HG03108 (cell line): Measurements from ENCODE around the gene CLDND2.
"Not testable (repeated sequence)": the region's sequence is repeated elsewhere in the genome, so short reads cannot be mapped to it uniquely, and the experiment has no call there.

Experiments used
- ATAC-seq: cut with Tn5 transposase; IDR thresholded peaks from one replicate; pipeline ENCODE4 v1.9.1; 2021; ENCODE audit warnings: moderate library complexity; ENCODE audit not compliant: unreplicated experiment

CLDND2 gene

DNA sequence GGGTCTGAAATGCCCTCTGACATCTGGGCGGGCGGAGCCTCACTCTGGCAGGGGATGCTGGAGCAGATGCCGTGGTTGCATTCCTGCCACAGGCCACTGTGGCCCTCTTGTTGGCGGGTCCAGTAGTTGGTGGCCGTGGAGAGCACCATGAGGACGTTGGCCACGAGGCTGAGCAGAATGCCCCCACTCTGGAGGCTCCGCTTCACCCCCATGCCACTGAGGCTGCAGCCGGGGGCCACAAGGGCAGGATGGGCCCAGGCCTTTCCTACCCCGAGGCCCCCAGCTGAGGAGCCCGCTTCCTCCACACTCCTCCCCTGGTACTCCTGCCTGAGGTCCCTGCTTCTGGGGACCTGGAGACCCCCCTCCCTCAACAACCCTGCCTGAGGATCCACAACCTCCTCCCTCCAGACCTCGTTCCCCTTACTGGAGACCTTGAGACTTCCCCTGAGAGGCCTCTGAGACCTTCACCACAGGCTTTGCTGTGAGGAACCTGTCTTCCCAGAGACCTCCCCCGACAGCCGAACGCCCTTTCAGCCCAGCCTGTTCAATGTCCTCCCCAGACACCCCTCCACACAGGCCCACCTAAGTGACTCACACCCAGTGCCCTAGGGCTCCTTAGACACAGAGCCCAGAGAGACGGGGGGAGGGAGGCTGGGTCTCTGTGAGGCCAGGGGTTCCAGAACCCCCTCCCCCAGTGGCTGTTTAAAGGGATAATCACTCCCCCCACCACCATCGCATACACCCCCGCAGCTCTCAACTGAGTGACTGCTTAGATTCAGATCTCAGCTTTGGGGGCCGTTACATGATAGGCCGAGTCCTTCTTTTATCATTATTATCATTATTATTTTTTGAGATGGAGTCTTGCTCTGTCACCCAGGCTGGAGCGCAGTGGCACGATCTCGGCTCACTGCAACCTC, at the start of gene CLDND2:
TSS of gene CLDND2 (minus strand) at position 638 of the 917 bp plus-strand sequence. CDS start at position 212, 426 bp downstream.
- no peak for ATAC-seq

DNA sequence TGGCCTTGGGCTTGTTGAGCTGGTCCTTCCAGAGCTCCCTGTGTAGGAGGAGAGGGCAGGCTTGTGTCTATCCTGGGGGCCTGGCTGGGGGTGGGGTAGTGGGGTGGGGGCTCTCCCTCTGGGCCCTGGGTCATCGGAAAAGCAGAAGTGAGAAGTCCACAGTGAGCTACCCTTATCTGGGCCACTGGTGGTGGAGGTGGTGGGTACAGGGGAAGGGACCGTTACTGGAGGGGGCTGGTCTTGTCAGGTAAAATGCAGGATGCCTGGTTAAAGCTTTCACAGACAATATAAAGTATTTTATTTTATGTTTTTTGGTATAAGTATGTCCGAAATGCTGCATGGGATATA, 49.0 kb upstream of the CLDND2 start:
- ATAC-seq: peak; percentile 28

- peak; percentile 50 for ATAC-seq
These were observed 48.5 kb upstream of the CLDND2 start, which contains the start of gene SIGLEC10 for GRCh38 chr19:51417107-51417809. Gene SIGLEC10 (minus strand): TSS chr19:51417642. CDS start chr19:51417581, 61 bp downstream.

- not testable (repeated sequence) for ATAC-seq
These were observed 47.6 kb upstream of the CLDND2 start for GRCh38 chr19:51416422-51416821.

GRCh38 chr19:51415187-51415586, 46.4 kb upstream of the CLDND2 start:
- no peak for ATAC-seq

DNA sequence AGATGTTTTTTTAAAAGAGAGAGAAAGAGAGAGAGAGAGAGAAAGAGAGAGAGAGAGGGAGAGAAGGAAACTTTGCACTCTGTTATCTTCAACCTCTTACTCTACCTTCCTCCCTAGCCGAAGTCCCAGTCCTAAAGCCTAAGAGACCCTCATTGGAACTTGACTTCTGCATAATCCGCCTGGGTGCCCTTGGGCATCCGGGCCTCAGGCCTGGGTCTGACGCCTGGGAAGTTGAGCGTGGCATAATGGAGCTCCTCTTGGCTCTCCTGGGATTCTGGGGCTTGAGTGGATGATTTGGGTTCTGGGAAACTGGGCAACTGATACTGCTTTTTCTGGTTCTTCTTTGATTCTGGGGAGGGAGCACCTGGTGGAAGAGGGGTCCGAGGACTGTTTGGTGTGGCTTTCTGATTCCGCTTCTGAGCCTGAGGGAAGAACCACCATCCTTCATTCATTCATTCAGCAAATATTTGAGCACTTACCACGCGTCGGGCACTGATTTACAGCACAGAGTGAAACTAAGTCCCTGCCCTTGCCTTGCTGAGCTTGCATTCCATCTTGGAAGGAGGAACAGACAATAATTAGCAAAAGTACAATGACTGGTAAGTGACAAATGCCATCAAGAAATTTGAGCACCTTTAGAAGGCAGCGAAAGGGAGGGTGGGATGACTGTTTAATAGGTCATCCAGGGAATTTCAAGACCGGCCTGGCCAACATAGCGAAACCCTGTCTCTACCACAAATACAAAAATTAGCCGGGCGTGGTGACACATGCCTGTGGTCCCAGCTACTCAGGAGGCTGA, 42.3 kb upstream of the CLDND2 start:
- no peak for ATAC-seq

GRCh38 chr19:51407511-51408131, 38.8 kb upstream of the CLDND2 start:
- ATAC-seq: no peak

DNA sequence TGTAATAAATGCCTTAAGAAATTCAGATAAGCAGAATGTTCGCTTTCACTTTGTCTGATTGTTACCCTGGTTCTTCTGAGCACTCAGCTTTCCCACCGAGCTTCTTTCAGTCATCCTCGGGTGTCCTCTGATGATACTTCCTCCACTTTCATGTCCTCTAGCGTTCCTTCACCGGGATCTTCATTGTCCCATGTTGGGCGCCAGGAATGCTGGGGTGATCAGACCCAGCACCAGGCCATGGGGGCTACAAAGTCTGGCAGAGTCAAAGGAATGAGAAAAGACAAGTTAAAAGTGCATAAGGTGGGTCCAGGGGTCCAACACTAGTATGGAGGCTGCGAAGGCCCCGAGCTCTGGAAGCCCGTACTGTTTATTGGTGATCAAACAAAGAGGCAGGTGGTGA, 33.3 kb upstream of the CLDND2 start:
- no peak for ATAC-seq

DNA sequence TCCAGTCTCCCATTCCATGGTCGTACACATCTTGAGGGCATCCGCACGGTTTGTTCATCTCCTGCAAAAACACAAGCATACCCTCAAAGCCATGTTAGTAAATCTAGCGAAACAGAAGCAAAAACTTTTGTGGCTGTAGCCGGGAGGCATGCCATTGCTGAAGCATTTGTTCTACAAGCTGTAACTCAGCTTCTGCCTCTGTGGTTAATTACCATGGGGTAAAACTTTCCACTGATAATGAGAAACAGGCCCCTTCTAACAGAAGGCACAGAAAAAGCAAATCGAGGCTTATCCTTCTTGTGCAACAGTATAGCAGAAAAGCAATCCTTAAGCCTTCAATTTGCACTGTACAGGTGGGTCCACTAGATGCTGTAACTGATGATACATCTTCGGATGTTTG, 31.1 kb upstream of the CLDND2 start:
- ATAC-seq: not testable (repeated sequence)

DNA sequence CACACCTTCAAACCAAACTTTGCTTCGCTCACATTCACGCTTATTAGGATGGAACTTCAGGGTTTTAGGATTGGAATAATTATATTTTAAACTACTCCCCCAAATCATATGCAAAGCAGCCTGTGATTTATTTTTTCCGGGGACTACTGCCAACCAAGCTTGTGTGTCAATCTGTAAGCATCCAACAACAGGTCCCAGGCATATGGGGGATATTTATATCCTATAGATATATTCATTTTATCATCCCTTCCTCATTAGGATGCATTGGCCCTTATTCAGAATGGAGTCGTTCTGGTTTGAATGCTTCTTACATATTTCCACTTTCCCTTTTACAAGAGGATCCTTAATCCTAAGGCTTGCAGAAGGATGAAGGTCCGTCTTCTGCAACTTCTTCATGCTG, 30.4 kb upstream of the CLDND2 start:
- ATAC-seq: no peak

DNA sequence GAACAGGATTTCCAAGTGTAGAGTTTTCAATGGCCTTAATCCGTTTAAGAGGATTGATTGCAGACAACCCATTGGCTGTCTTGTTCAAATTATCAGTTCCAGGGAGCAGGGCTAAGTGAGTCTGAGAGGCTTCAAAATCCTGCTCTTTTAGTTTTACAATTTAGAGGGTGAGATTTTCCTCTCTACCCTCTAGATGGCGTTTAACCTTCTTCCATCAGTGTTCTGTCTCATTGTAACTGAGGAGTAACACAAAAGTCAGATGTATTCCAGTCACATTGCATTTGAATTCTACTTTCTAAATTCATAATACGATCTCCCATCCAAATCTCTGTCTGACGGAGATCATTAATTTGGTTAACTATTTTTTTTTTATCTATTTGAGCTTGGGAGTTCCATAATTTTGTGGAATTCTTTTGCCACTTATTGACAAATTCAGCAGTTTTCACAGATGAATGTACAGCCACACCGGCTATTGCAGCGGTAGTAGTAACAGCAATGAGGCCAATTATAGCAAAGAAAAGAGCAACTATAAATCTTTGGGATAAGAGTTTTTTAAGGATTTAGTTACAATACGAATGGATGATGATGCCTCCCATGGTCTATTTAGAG, 29.4 kb upstream of the CLDND2 start:
- no peak for ATAC-seq

DNA sequence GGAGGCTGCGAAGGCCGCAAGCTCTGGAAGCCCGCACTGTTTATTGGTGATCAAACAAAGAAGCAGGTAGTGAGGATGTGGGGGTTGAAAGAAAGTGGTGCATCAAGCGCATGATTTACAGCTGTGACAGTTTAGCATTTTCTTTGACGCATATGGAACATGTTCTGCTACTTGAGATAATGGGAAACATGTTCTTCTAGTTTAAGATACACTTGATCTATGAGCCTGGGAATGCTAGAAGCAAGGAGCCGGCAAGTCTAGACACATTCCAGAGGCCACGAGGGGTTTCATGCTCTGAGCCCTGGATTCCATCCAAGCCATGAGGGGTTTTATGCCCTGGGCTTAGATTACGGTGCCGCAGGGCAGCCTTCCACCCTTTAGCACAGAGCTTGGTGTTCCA, 28.6 kb upstream of the CLDND2 start:
- not testable (repeated sequence) for ATAC-seq

- ATAC-seq: no peak
These were observed 27.4 kb upstream of the CLDND2 start for GRCh38 chr19:51396175-51396574.

- peak; percentile 85 for ATAC-seq
These were observed 25.4 kb upstream of the CLDND2 start for GRCh38 chr19:51394050-51394836.

DNA sequence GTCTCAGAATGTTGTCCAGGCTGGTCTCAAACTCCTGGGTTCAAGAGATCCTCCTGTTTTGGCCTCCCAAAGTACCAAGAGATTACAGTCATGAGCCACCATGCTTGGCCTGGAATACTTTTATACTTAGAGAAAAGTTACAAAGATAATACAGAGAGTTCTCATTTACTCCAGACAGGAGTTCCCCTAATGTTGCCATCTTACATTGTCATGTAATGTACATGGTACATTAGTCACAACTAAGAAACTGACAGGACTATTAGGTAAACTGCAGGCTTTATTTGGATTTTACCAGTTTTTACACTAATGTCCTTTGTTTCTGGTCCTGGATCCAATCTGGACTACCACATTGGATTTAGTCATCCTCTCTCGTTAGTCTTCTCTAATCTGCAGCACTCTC, 23.9 kb upstream of the CLDND2 start:
- no peak for ATAC-seq

DNA sequence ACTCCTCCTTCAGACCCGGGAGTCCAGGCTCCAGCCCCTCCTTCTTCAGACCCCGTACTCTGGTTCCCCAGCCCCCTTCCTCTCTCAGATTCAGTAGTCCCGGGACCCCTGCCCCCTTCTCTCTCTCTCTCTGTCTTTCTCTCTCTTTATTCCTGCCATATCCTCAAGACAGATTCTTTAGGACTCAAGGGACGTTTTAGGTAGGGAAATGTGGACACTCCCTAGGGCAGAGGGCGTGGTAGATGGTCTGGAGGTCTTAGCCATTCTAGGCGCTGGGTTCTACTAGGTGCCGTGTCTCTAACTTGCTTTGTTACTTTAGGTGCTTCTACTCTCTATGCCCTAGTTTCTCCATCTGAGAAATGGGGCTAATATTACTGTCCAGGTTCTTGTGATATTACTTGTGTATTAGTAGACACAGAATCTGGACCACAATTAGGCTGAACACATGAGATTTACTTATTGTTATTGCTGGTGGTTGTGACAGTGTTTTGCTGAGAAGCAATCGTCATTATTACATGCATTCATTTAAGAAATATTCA, 22.3 kb upstream of the CLDND2 start:
- no peak for ATAC-seq

DNA sequence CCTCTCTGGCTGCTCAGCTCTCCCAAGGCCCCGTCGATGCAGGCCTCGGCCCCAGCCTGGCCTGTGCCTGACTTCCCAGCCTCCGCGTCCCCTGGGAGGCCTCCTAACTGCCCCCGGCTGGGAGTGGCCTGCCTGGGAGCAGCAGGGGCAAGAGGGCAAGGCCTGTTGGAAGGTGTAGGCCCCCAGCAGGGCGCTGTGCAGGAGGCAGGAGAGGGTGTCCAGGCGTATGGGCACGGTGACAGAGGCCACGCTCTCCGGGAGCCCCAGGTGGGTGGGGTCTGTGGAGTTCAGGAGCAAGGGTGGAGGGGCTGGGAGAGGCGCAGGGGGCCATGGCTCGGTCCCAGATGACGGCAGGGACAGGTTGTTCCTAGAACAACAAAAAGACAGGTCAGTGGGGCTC, 20.3 kb upstream of the CLDND2 start:
- ATAC-seq: no peak

DNA sequence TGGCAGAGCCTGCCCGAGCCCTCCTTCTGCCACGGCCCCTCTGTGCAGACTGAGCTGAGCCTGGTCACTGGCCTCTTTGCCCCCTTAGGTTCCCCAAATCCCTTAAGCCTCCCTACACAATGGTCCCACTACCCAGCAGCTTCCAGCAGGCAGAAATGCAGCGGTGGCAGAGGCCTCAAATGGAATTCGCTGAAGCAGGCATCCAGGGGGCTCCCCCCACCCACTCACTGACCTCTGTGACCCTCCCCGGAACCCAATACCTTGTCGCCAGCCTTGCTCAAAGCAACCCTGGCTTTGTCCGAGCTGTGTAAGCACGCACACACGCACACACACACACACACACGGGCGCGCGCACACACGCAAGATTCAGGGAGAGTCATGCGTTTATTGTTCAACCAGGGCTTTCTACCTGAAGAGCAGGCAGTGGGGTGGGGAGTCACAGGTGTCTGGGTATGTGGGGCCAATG, 19.2 kb upstream of the CLDND2 start, which contains the start of gene LIM2:
TSS of gene LIM2 (minus strand) at position 51 of the 466 bp plus-strand sequence. CDS start 531 bp downstream, outside the sequence.
- ATAC-seq: no peak
